Small intestine (tissue), 7 donors: ENCODE measurements around the gene YWHAG. TPM values are rescaled to one million over a fixed set of nuclear protein-coding genes. Genes with fewer than 3 reads are reported as not detected.
"Not testable (repeated sequence)": the region's sequence is repeated elsewhere in the genome, so short reads cannot be mapped to it uniquely, and the experiment has no call there.

ENCODE experiments used
- DNase-seq, 2 donors: peaks; one replicate each; pipeline versions ENCODE4 v3.0.0 to v3.0.0-alpha.2; 2013
- FAIRE-seq: peaks from 2 replicates; lab custom pipeline; 2012; peaks lifted over from hg19 to GRCh38; lab: Jason Lieb, UNC
- H3K27ac ChIP-seq, 3 donors: one replicate each; pipeline ENCODE4 v1.5.1; 2013; ENCODE audit warnings: low read length in 2 of 3, mild to moderate bottlenecking in 2 of 3, control low read depth in 1 of 3, inconsistent platforms in 1 of 3, low read depth in 1 of 3, moderate library complexity in 1 of 3
- H3K27me3 ChIP-seq, 3 donors: one replicate each; pipeline ENCODE4 v1.6.1; 2013; ENCODE audit warnings: low read length in 3 of 3, inconsistent platforms in 1 of 3; ENCODE audit not compliant: control insufficient read depth in 3 of 3, insufficient read depth in 3 of 3
- H3K36me3 ChIP-seq, 3 donors: one replicate each; pipeline ENCODE4 v1.6.1; 2013; ENCODE audit warnings: low read length in 3 of 3, inconsistent platforms in 1 of 3, low read depth in 1 of 3, mild to moderate bottlenecking in 1 of 3, moderate library complexity in 1 of 3; ENCODE audit not compliant: control insufficient read depth in 3 of 3, insufficient read depth in 2 of 3
- H3K4me1 ChIP-seq, 3 donors: one replicate each; pipeline ENCODE4 v1.6.1; 2013; ENCODE audit warnings: low read length in 2 of 3, inconsistent platforms in 1 of 3, low read depth in 1 of 3, mild to moderate bottlenecking in 1 of 3, moderate library complexity in 1 of 3; ENCODE audit not compliant: control insufficient read depth in 3 of 3, insufficient read depth in 2 of 3
- H3K4me3 ChIP-seq, 3 donors: one replicate each; pipeline ENCODE4 v1.5.1; 2013; ENCODE audit warnings: low read length in 3 of 3, control low read depth in 1 of 3, inconsistent platforms in 1 of 3, low read depth in 1 of 3, mild to moderate bottlenecking in 1 of 3, moderate library complexity in 1 of 3
- H3K9me3 ChIP-seq, 2 donors: one replicate each; pipeline ENCODE4 v1.6.1; 2013; ENCODE audit warnings: low read depth in 1 of 2, low read length in 1 of 2; ENCODE audit not compliant: control insufficient read depth in 2 of 2, insufficient read depth in 1 of 2
- WGBS, 3 donors: extraction: QIAGEN DNeasy Blood & Tissue Kit; methylation state at CpG; one replicate each; pipeline ENCODE4 v1.1.7; 2013; 5-methylcytosine and 5-hydroxymethylcytosine counted together
- polyA plus RNA-seq, 4 donors: library from polyadenylated mRNA; stranded (reverse) in 3 of 4; unstranded in 1 of 4; fragments of 200-250 nt in 3 of 4; fragments of 120-200 nt in 1 of 4; gene quantifications; one replicate each; pipeline versions ENCODE4 v1.2.1 to v1.2.3, GENCODE V29; 2013
- donor health status: healthy with polysubstance abuse.
- donor health status: control.
- donor health status: control.
- donor health status: Bipolar disorder and iron deficiency.
- donor health status: healthy.

The YWHAG gene
- polyA plus RNA-seq, 4 donors = 47.4 to 80.1 (median 54.5) TPM

DNA sequence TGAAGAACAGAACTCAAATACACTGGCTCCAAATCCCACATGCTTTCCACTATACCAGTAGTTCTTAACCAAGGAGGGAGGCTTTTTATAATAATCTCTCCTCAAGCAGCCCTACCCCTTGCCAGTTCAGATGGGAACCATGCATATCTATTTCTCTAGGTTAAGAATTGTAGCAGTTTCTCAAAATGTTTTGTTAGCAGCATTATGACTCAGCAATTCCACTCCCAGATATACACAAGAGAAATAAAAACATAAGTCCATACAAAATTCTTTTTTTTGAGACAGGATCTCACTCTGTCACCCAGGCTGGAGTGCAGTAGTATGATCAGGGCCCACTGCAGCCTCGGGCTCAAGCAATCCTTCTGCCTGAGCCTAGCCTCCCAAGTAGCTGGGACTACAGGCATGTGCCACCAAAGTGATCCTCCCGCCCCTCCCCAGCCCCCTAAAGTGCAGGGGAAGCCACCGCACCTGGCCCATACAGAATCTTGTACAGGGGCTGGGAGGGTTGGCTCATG lies 18.1 kb downstream of the YWHAG start:
- Histone ChIP-seq H3K4me1 (peaks cover 0 to 4% (median 0%) of the 10 kb centered on the region in 3 donors), H3K4me3 (no peak overlapping the region), H3K36me3 (peaks cover 2 to 33% (median 5%) of the 10 kb centered on the region in 3 donors), H3K27ac (no peak overlapping the region), H3K9me3 (no peaks in the 10 kb centered on the region), H3K27me3 (no peaks in the 10 kb centered on the region)
- WGBS, 3 donors = 78 to 90% (median 84%) methylated on average over 3 of the region's 3 CpGs
- no peak for DNase-seq
- no peak for FAIRE-seq

- peaks cover 0 to 3% (median 0%) of the 10 kb centered on the region in 3 donors for H3K4me1 ChIP-seq
- WGBS, 3 donors = 71 to 78% (median 77%) methylated on average over 9 of the region's 9 CpGs
- H3K9me3 ChIP-seq = no peaks in the 10 kb centered on the region
- no peak overlapping the region for H3K27ac ChIP-seq
- no peak overlapping the region for H3K4me3 ChIP-seq
- no peaks in the 10 kb centered on the region for H3K27me3 ChIP-seq
- no peak for DNase-seq
- no peak for FAIRE-seq
- H3K36me3 ChIP-seq = peaks cover 0 to 26% (median 1%) of the 10 kb centered on the region in 3 donors
Measured at GRCh38 chr7:76338298-76339084, 20.3 kb downstream of the YWHAG start.

DNA sequence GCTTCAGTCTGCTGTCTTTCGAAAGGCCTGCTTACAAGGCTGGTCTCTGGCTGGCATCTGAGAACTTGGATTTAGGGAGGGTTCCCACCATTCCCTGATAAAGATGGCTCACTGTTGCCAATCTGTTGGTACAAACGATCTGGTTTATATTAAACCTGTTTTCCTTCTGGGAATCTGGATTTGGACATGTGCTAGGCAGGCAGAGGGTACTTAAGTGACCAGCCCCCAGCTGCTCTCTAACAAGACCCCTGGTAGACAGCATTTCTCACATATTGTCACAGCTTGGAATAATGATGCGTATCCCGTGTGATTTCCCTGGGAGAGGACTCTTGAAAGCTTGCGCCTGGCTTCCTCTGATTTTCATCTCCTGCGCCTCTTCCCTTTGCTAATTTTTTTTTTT lies 21.6 kb downstream of the YWHAG start:
- H3K4me3 ChIP-seq = no peak overlapping the region
- no peak overlapping the region for H3K27ac ChIP-seq
- no peaks in the 10 kb centered on the region for H3K27me3 ChIP-seq
- H3K4me1 ChIP-seq = peaks cover 0 to 3% (median 1%) of the 10 kb centered on the region in 3 donors
- DNase-seq (no peak), FAIRE-seq (no peak)
- WGBS, 3 donors = 82 to 85% (median 84%) methylated on average over 6 of the region's 6 CpGs
- H3K36me3 ChIP-seq = peaks cover 0 to 31% (median 0%) of the 10 kb centered on the region in 3 donors
- no peaks in the 10 kb centered on the region for H3K9me3 ChIP-seq

DNA sequence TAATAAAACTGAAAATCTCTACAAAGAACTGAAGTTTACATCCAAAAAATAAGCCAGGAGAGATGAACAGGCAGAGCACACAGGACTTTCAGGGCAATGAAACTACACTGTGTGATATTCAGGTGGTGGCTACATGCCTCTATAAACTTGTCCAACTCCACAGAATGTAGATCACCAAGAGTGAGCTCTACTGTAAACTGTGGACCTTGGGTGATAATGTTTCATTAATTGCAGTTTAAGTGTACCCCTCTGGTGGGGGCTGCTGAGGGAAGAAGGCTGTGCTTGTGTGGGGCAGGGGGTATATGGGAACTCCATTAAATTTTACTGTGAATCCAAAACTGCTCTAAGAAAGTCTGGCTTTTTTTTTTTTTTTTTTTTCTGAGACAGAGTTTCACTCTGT lies 22.7 kb downstream of the YWHAG start:
- DNase-seq (no peak), FAIRE-seq (no peak)
- H3K4me3 ChIP-seq = no peak overlapping the region
- no peaks in the 10 kb centered on the region for H3K9me3 ChIP-seq
- H3K27ac ChIP-seq = no peak overlapping the region
- H3K36me3 ChIP-seq = peaks cover 0 to 33% (median 0%) of the 10 kb centered on the region in 3 donors
- peaks cover 0 to 3% (median 2%) of the 10 kb centered on the region in 3 donors for H3K4me1 ChIP-seq
- no peaks in the 10 kb centered on the region for H3K27me3 ChIP-seq

- not testable (repeated sequence) for H3K27ac ChIP-seq, H3K27me3 ChIP-seq, H3K9me3 ChIP-seq, H3K4me3 ChIP-seq, H3K4me1 ChIP-seq, DNase-seq, FAIRE-seq
- peaks cover 0 to 30% (median 0%) of the 10 kb centered on the region in 3 donors for H3K36me3 ChIP-seq
- 100% methylated on average over 2 of the region's 2 CpGs for WGBS, 3 donors
Measured at GRCh38 chr7:76335417-76335816, 23.4 kb downstream of the YWHAG start.

GRCh38 chr7:76334320-76334967 lies 24.3 kb downstream of the YWHAG start:
- H3K4me3 ChIP-seq = no peak overlapping the region
- WGBS, 3 donors = 90 to 96% (median 91%) methylated on average over 6 of the region's 6 CpGs
- peaks cover 0 to 3% (median 2%) of the 10 kb centered on the region in 3 donors for H3K4me1 ChIP-seq
- no peak overlapping the region for H3K27ac ChIP-seq
- peaks cover 0 to 34% (median 2%) of the 10 kb centered on the region in 3 donors for H3K36me3 ChIP-seq
- DNase-seq (no peak), FAIRE-seq (no peak)
- no peaks in the 10 kb centered on the region for H3K27me3 ChIP-seq
- H3K9me3 ChIP-seq = no peaks in the 10 kb centered on the region

DNA sequence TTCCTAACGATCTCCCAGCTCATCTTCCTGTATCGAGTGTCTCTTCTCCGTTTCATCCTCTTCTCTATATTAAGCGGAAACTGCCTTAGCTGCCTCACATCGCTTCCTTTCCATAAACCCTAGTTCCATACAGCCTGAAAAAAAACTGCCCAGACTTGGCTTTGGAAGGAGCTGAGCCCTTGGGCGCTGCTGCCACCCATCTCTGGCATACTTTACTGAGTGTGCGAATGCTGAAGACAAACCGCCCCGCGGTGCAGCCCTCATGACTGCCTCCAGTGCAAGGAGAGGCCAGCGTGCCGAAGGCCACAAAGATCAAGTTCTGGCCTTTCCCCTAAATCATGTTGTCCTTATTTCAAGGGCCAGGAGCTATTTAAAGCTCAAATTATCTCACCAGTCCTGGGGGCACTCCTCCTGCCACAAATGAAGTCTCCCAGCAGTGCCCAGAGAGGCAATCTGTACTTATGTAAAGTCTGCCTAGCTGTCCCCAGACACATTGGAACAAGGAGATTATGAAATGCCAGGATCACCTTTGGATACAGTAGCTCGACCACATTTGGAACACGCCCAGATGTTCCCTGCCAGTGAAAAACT lies 25.2 kb downstream of the YWHAG start:
- 77 to 86% (median 78%) methylated on average over 14 of the region's 14 CpGs for WGBS, 3 donors

DNA sequence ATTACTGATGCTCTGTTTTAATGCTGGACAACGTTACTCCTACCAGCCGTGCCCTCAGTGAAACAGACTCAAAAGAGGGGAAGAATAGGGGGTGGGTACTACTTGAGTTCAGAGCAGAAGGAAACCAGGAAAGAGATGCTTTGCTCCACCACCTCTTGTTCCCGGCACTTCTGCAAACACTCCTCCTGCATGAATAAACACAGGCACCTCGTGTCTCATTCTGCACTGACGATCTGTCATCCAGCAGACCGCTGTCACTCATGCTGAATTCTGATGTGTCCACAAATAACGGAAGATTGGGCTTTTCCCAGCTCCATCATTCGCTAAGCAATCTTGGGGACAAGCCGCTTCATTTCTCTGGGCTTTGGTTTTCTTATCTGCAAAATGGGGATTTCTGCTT lies 26.7 kb downstream of the YWHAG start:
- Histone ChIP-seq H3K27ac (no peak overlapping the region), H3K36me3 (peaks cover 2 to 38% (median 5%) of the 10 kb centered on the region in 3 donors), H3K9me3 (no peaks in the 10 kb centered on the region), H3K27me3 (no peaks in the 10 kb centered on the region), H3K4me1 (peaks cover 0 to 3% (median 2%) of the 10 kb centered on the region in 3 donors), H3K4me3 (no peak overlapping the region)
- DNase-seq (no peak), FAIRE-seq (no peak)
- WGBS, 3 donors = 72 to 76% (median 75%) methylated on average over 9 of the region's 9 CpGs

More for the DNA sequence above, 25.2 kb downstream of the YWHAG start:
- H3K4me1 ChIP-seq = peaks cover 0 to 3% (median 2%) of the 10 kb centered on the region in 3 donors
- H3K9me3 ChIP-seq = no peaks in the 10 kb centered on the region
- H3K4me3 ChIP-seq = no peak overlapping the region
- DNase-seq (peak in 1 of 2 donors; percentile 59), FAIRE-seq (no peak)
- H3K27me3 ChIP-seq = no peaks in the 10 kb centered on the region
- H3K36me3 ChIP-seq = peaks cover 2 to 38% (median 2%) of the 10 kb centered on the region in 3 donors
- peak overlapping the region in 1 of 3 donors; percentile 17 for H3K27ac ChIP-seq
